HCT116 (cell line): ENCODE measurements around the gene DOCK1.

ENCODE experiments used
- CEBPB ChIP-seq: IDR thresholded peaks from 2 replicates; pipeline ENCODE4 v1.6.1; 2012; ENCODE audit warnings: low read depth
- EGR1 ChIP-seq: IDR thresholded peaks from 2 replicates; pipeline ENCODE4 v1.6.1; 2012; ENCODE audit warnings: low read depth
- EZH2 ChIP-seq: fragments of 200-600 bp; sonication (generic); IDR thresholded peaks from 2 replicates; pipeline ENCODE4 v1.6.1; 2017; ENCODE audit warnings: antibody characterized with exemption, mixed run types
- EZH2phosphoT487 ChIP-seq: fragments of 200-600 bp; IDR thresholded peaks from 2 replicates; pipeline ENCODE4 v1.6.1; 2018; ENCODE audit warnings: antibody characterized with exemption, borderline replicate concordance
- JUND ChIP-seq: IDR thresholded peaks from 2 replicates; pipeline ENCODE4 v1.6.1; 2012
- POLR2A ChIP-seq: IDR thresholded peaks from 2 replicates; pipeline ENCODE4 v1.7.0; 2011; ENCODE audit warnings: borderline replicate concordance; ENCODE audit not compliant: insufficient read depth, insufficient read length; ENCODE audit errors: extremely low read depth
- POLR2AphosphoS5 ChIP-seq: IDR thresholded peaks from 2 replicates; pipeline ENCODE4 v1.6.1; 2011; ENCODE audit warnings: mild to moderate bottlenecking, low read depth, low read length, moderate library complexity
- RAD21 ChIP-seq: IDR thresholded peaks from 2 replicates; pipeline ENCODE4 v1.6.1; 2012; ENCODE audit warnings: low read depth, mild to moderate bottlenecking
- TCF7L2 ChIP-seq: IDR thresholded peaks from 2 replicates; pipeline ENCODE4 v1.7.0; 2011; ENCODE audit warnings: borderline replicate concordance, inconsistent platforms; ENCODE audit not compliant: insufficient read depth, insufficient read length; ENCODE audit errors: extremely low read depth
- YY1 ChIP-seq: IDR thresholded peaks from 2 replicates; pipeline ENCODE4 v1.6.1; 2011; ENCODE audit warnings: low read length, low read depth, moderate library complexity, mild to moderate bottlenecking; ENCODE audit not compliant: insufficient replicate concordance; ENCODE audit errors: extremely low read depth
- TF ChIP-seq, protein P1 (sequence below), 3 experiments: fragments of 200-600 bp in 1 of 3; sonication (generic) in 1 of 3; IDR thresholded peaks in 2 of 3; conservative IDR thresholded peaks in 1 of 3; 2 replicates each; pipeline ENCODE4 v1.5.1; 2012 to 2017; ENCODE audit warnings: low read depth in 2 of 3, low read length in 2 of 3, antibody characterized with exemption in 1 of 3, borderline replicate concordance in 1 of 3, control low read depth in 1 of 3, mild to moderate bottlenecking in 1 of 3, mixed read lengths in 1 of 3, mixed run types in 1 of 3, moderate library complexity in 1 of 3; ENCODE audit not compliant: insufficient read depth in 1 of 3
- TF ChIP-seq, protein P2 (sequence below): IDR thresholded peaks from 2 replicates; pipeline ENCODE4 v1.6.1; 2012
- TF ChIP-seq, protein P3 (sequence below): IDR thresholded peaks from 2 replicates; pipeline ENCODE4 v1.6.1; 2012
- TF ChIP-seq, protein P4 (sequence below): IDR thresholded peaks from 2 replicates; pipeline ENCODE4 v1.6.1; 2012; ENCODE audit warnings: low read depth

DNA sequence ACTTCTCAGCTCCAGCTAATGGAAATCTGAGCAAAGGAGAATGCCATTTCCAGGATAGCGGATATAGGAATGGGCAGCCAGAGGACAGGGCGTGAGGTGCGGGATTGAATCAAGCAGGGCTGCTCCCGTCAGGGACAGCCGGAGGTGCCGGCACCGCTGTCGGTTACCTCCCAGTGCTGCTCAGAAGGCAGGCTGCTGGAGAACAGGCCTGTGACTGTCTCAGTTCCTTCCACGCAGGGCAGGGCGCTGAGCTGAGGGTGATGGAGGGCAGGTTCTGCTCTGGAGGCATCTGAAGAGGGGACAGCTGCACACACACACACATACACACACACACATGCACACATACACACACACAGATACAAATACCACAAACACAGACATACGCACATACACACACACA lies 111.1 kb downstream of the DOCK1 start:
- TF ChIP-seq CEBPB (no peak), POLR2AphosphoS5 (no peak), POLR2A (no peak), TCF7L2 (no peak), EGR1 (no peak), EZH2 (no peak), EZH2phosphoT487 (no peak), YY1 (no peak), JUND (no peak), RAD21 (no peak)
- TF ChIP-seq, protein P1, sequence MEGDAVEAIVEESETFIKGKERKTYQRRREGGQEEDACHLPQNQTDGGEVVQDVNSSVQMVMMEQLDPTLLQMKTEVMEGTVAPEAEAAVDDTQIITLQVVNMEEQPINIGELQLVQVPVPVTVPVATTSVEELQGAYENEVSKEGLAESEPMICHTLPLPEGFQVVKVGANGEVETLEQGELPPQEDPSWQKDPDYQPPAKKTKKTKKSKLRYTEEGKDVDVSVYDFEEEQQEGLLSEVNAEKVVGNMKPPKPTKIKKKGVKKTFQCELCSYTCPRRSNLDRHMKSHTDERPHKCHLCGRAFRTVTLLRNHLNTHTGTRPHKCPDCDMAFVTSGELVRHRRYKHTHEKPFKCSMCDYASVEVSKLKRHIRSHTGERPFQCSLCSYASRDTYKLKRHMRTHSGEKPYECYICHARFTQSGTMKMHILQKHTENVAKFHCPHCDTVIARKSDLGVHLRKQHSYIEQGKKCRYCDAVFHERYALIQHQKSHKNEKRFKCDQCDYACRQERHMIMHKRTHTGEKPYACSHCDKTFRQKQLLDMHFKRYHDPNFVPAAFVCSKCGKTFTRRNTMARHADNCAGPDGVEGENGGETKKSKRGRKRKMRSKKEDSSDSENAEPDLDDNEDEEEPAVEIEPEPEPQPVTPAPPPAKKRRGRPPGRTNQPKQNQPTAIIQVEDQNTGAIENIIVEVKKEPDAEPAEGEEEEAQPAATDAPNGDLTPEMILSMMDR (IDR thresholded peaks at IDR 0.05 in 2 of 3, conservative IDR thresholded peaks at IDR 0.05 in 1 of 3; ENCODE audit: borderline replicate concordance in 1 of 3, insufficient read depth in 1 of 3, low read depth in 2 of 3, low read length in 2 of 3), result no peak
- TF ChIP-seq, protein P2, sequence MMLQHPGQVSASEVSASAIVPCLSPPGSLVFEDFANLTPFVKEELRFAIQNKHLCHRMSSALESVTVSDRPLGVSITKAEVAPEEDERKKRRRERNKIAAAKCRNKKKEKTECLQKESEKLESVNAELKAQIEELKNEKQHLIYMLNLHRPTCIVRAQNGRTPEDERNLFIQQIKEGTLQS, result no peak
- TF ChIP-seq, protein P3, sequence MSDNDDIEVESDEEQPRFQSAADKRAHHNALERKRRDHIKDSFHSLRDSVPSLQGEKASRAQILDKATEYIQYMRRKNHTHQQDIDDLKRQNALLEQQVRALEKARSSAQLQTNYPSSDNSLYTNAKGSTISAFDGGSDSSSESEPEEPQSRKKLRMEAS, result no peak
- TF ChIP-seq, protein P4, sequence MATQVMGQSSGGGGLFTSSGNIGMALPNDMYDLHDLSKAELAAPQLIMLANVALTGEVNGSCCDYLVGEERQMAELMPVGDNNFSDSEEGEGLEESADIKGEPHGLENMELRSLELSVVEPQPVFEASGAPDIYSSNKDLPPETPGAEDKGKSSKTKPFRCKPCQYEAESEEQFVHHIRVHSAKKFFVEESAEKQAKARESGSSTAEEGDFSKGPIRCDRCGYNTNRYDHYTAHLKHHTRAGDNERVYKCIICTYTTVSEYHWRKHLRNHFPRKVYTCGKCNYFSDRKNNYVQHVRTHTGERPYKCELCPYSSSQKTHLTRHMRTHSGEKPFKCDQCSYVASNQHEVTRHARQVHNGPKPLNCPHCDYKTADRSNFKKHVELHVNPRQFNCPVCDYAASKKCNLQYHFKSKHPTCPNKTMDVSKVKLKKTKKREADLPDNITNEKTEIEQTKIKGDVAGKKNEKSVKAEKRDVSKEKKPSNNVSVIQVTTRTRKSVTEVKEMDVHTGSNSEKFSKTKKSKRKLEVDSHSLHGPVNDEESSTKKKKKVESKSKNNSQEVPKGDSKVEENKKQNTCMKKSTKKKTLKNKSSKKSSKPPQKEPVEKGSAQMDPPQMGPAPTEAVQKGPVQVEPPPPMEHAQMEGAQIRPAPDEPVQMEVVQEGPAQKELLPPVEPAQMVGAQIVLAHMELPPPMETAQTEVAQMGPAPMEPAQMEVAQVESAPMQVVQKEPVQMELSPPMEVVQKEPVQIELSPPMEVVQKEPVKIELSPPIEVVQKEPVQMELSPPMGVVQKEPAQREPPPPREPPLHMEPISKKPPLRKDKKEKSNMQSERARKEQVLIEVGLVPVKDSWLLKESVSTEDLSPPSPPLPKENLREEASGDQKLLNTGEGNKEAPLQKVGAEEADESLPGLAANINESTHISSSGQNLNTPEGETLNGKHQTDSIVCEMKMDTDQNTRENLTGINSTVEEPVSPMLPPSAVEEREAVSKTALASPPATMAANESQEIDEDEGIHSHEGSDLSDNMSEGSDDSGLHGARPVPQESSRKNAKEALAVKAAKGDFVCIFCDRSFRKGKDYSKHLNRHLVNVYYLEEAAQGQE, result no peak
